PC-3 (cell line): ENCODE data around the gene CCDC154.

Source experiments
- EZH2 ChIP-seq: fragments of 300-600 bp; sonication (generic); IDR thresholded peaks from one replicate; pipeline ENCODE4 v1.6.1; 2017; ENCODE audit warnings: antibody characterized with exemption, mild to moderate bottlenecking, low read length; ENCODE audit not compliant: unreplicated experiment
- EZH2phosphoT487 ChIP-seq: fragments of 300-600 bp; sonication (generic); IDR thresholded peaks from 2 replicates; pipeline ENCODE4 v1.6.1; 2018; ENCODE audit warnings: mild to moderate bottlenecking, antibody characterized with exemption, low read length, borderline replicate concordance
- TF ChIP-seq, protein P1 (sequence below): fragments of 300-600 bp; sonication (generic); conservative IDR thresholded peaks from 2 replicates; pipeline ENCODE4 v1.5.1; 2017; ENCODE audit warnings: antibody characterized with exemption, low read depth, mild to moderate bottlenecking, low read length

DNA sequence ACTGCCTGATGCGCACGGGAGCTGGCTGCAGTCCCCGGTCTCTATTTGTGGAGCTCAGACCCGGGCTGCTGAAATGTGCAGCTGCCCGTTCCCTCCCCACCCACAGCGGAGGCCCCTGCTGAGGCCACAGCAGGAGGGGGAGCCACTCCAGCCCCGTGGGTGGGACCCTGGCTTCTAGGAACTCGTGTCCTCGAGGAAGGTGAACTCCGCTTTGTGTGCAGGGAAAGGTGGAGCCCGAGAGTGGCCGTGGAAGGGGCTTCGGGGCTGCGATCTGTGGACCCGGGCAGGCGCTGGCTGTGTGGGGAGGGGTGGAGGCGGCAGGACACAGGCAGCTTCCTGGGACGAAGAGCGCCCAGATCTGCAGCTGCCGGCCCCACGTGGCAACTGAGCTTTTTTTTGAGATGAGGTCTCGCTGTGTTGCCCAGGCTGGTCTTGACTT lies 2.9 kb downstream of the CCDC154 start:
- TF ChIP-seq, protein P1, sequence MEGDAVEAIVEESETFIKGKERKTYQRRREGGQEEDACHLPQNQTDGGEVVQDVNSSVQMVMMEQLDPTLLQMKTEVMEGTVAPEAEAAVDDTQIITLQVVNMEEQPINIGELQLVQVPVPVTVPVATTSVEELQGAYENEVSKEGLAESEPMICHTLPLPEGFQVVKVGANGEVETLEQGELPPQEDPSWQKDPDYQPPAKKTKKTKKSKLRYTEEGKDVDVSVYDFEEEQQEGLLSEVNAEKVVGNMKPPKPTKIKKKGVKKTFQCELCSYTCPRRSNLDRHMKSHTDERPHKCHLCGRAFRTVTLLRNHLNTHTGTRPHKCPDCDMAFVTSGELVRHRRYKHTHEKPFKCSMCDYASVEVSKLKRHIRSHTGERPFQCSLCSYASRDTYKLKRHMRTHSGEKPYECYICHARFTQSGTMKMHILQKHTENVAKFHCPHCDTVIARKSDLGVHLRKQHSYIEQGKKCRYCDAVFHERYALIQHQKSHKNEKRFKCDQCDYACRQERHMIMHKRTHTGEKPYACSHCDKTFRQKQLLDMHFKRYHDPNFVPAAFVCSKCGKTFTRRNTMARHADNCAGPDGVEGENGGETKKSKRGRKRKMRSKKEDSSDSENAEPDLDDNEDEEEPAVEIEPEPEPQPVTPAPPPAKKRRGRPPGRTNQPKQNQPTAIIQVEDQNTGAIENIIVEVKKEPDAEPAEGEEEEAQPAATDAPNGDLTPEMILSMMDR, result no peak
- TF ChIP-seq EZH2phosphoT487, result no peak
- TF ChIP-seq EZH2, result no peak
